HepG2 (cell line): Measurements from ENCODE around the gene FAM118A.

ENCODE experiments used
- JUNB ChIP-seq: sonication (generic); formaldehyde crosslinking; IDR thresholded peaks from 2 replicates; pipeline ENCODE4 v1.8.0; 2022; ENCODE audit warnings: missing genetic modification reagents, mild to moderate bottlenecking, borderline replicate concordance
- REPIN1 ChIP-seq: sonication (generic); formaldehyde crosslinking; IDR thresholded peaks from 2 replicates; pipeline ENCODE4 v1.8.0; 2022; ENCODE audit warnings: missing genetic modification reagents, low read depth, mild to moderate bottlenecking, borderline replicate concordance
- SMARCC2 ChIP-seq: fragments of 450-650 bp; IDR thresholded peaks from 2 replicates; pipeline ENCODE4 v1.6.1; 2017; ENCODE audit warnings: antibody characterized with exemption, mild to moderate bottlenecking
- TBX2 ChIP-seq: sonication (generic); formaldehyde crosslinking; IDR thresholded peaks from 2 replicates; pipeline ENCODE4 v1.5.0; 2020; ENCODE audit warnings: missing genetic modification reagents, mild to moderate bottlenecking, borderline replicate concordance
- ZNF263 ChIP-seq: sonication (generic); formaldehyde crosslinking; IDR thresholded peaks from 2 replicates; pipeline ENCODE4 v1.4.0; 2020; ENCODE audit warnings: missing genetic modification reagents
- ZNF367 ChIP-seq: sonication (generic); formaldehyde crosslinking; IDR thresholded peaks from 2 replicates; pipeline ENCODE4 v1.4.0; 2020; ENCODE audit warnings: missing genetic modification reagents, borderline replicate concordance
- ZNF446 ChIP-seq: sonication (generic); formaldehyde crosslinking; IDR thresholded peaks from 2 replicates; pipeline ENCODE4 v1.5.0; 2020; ENCODE audit warnings: mild to moderate bottlenecking, missing genetic modification reagents
- ZNF616 ChIP-seq: sonication (generic); formaldehyde crosslinking; IDR thresholded peaks from 2 replicates; pipeline ENCODE4 v1.5.0; 2020; ENCODE audit warnings: low read depth, mild to moderate bottlenecking, missing genetic modification reagents
- ZNF619 ChIP-seq: sonication (generic); formaldehyde crosslinking; IDR thresholded peaks from 2 replicates; pipeline ENCODE4 v1.4.0; 2020; ENCODE audit warnings: mild to moderate bottlenecking, missing genetic modification reagents
- ZNF670 ChIP-seq: sonication (generic); formaldehyde crosslinking; IDR thresholded peaks from 2 replicates; pipeline ENCODE4 v1.8.0; 2022; ENCODE audit warnings: mild to moderate bottlenecking, missing genetic modification reagents, borderline replicate concordance
- TF ChIP-seq, protein P1 (sequence below): IDR thresholded peaks from 2 replicates; pipeline ENCODE4 v1.6.1; 2018; ENCODE audit warnings: missing genetic modification reagents, mild to moderate bottlenecking, missing compliant biosample characterization
- TF ChIP-seq, protein P2 (sequence below): sonication (generic); formaldehyde crosslinking; IDR thresholded peaks from 2 replicates; pipeline ENCODE4 v1.5.0; 2020; ENCODE audit warnings: mild to moderate bottlenecking, missing genetic modification reagents, moderate library complexity
- TF ChIP-seq, protein P3 (sequence below): sonication (generic); formaldehyde crosslinking; IDR thresholded peaks from 2 replicates; pipeline ENCODE4 v1.5.1; 2020; ENCODE audit warnings: mild to moderate bottlenecking, missing genetic modification reagents

DNA sequence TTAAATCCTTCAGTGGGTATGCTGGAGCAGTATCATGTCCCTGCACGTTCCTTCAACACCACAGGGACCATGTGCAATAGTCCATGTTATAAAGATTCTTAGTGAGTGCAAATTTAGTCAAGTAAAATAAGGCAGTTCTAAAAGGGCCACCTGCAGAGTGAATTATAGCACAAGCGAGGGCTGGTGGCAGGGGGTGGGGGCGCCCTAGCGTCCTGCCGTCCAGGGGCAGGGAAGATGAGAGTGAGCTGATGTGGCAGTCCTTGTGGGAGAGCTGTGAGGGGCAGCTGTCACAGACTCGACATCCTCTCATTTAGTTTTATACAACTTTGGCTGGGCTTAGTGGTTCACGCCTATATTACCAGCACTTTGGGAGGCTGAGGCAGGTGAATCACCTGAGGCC, 29.1 kb downstream of the FAM118A start:
- TF ChIP-seq, protein P1, sequence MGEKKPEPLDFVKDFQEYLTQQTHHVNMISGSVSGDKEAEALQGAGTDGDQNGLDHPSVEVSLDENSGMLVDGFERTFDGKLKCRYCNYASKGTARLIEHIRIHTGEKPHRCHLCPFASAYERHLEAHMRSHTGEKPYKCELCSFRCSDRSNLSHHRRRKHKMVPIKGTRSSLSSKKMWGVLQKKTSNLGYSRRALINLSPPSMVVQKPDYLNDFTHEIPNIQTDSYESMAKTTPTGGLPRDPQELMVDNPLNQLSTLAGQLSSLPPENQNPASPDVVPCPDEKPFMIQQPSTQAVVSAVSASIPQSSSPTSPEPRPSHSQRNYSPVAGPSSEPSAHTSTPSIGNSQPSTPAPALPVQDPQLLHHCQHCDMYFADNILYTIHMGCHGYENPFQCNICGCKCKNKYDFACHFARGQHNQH (CRISPR knock-in tag): no peak
- no peak for TF ChIP-seq ZNF619 (CRISPR knock-in tag)
- no peak for TF ChIP-seq ZNF616
- TF ChIP-seq ZNF670: no peak
- TF ChIP-seq REPIN1 (CRISPR knock-in tag): no peak
- TF ChIP-seq, protein P2, sequence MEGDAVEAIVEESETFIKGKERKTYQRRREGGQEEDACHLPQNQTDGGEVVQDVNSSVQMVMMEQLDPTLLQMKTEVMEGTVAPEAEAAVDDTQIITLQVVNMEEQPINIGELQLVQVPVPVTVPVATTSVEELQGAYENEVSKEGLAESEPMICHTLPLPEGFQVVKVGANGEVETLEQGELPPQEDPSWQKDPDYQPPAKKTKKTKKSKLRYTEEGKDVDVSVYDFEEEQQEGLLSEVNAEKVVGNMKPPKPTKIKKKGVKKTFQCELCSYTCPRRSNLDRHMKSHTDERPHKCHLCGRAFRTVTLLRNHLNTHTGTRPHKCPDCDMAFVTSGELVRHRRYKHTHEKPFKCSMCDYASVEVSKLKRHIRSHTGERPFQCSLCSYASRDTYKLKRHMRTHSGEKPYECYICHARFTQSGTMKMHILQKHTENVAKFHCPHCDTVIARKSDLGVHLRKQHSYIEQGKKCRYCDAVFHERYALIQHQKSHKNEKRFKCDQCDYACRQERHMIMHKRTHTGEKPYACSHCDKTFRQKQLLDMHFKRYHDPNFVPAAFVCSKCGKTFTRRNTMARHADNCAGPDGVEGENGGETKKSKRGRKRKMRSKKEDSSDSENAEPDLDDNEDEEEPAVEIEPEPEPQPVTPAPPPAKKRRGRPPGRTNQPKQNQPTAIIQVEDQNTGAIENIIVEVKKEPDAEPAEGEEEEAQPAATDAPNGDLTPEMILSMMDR (CRISPR knock-in tag): no peak
- no peak for TF ChIP-seq ZNF263 (CRISPR knock-in tag)
- TF ChIP-seq, protein P3, sequence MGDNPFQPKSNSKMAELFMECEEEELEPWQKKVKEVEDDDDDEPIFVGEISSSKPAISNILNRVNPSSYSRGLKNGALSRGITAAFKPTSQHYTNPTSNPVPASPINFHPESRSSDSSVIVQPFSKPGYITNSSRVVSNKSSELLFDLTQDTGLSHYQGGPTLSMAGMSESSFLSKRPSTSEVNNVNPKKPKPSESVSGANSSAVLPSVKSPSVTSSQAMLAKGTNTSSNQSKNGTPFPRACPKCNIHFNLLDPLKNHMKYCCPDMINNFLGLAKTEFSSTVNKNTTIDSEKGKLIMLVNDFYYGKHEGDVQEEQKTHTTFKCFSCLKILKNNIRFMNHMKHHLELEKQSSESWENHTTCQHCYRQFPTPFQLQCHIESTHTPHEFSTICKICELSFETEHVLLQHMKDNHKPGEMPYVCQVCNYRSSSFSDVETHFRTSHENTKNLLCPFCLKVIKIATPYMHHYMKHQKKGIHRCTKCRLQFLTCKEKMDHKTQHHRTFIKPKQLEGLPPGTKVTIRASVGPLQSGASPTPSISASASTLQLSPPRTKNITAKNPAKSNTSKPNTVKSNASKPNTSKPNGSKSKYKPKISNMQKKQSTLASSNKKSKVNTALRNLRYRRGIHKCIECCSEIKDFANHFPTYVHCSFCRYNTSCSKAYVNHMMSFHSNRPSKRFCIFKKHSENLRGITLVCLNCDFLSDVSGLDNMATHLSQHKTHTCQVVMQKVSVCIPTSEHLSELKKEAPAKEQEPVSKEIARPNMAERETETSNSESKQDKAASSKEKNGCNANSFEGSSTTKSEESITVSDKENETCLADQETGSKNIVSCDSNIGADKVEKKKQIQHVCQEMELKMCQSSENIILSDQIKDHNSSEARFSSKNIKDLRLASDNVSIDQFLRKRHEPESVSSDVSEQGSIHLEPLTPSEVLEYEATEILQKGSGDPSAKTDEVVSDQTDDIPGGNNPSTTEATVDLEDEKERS (CRISPR knock-in tag): no peak
- no peak for TF ChIP-seq SMARCC2
- TF ChIP-seq TBX2: no peak
- TF ChIP-seq ZNF367: no peak
- TF ChIP-seq ZNF446 (CRISPR knock-in tag): no peak
- no peak for TF ChIP-seq JUNB (CRISPR knock-in tag)
